UCSD-AML1 (cell line): ENCODE measurements around the gene MPPED2.
"Not testable (repeated sequence)": the region's sequence is repeated elsewhere in the genome, so short reads cannot be mapped to it uniquely, and the experiment has no call there.

Source experiments
- DNase-seq: peaks from one replicate; lab custom pipeline; 2025; ENCODE audit not compliant: unreplicated experiment; lab: John Stamatoyannopoulos, UW

The MPPED2 gene

GRCh38 chr11:30579415-30580175 is 6.6 kb downstream of the MPPED2 start:
- DNase-seq: no peak

GRCh38 chr11:30578406-30578805 is 7.7 kb downstream of the MPPED2 start:
- DNase-seq: no peak

GRCh38 chr11:30573951-30574350 is 12.2 kb downstream of the MPPED2 start:
- DNase-seq: no peak

- no peak for DNase-seq
Measured at GRCh38 chr11:30568931-30569330, 17.2 kb downstream of the MPPED2 start.

- no peak for DNase-seq
Measured at GRCh38 chr11:30567644-30568043, 18.5 kb downstream of the MPPED2 start.

GRCh38 chr11:30567120-30567519 is 19.0 kb downstream of the MPPED2 start:
- DNase-seq: no peak

- DNase-seq: no peak
Measured at GRCh38 chr11:30566482-30566881, 19.7 kb downstream of the MPPED2 start.

- no peak for DNase-seq
Measured at GRCh38 chr11:30565027-30565426, 21.1 kb downstream of the MPPED2 start.

- DNase-seq: no peak
Measured at GRCh38 chr11:30561691-30562415, 24.3 kb downstream of the MPPED2 start.

- DNase-seq: no peak
Measured at GRCh38 chr11:30560206-30561106, 25.7 kb downstream of the MPPED2 start.

- no peak for DNase-seq
Measured at GRCh38 chr11:30559004-30559403, 27.1 kb downstream of the MPPED2 start.

- not testable (repeated sequence) for DNase-seq
Measured at GRCh38 chr11:30554587-30554986, 31.6 kb downstream of the MPPED2 start.

GRCh38 chr11:30553521-30554110 is 32.5 kb downstream of the MPPED2 start:
- DNase-seq: no peak

- no peak for DNase-seq
Measured at GRCh38 chr11:30552839-30553238, 33.3 kb downstream of the MPPED2 start.

GRCh38 chr11:30550022-30550542 is 36.1 kb downstream of the MPPED2 start:
- no peak for DNase-seq

- no peak for DNase-seq
Measured at GRCh38 chr11:30549565-30549964, 36.6 kb downstream of the MPPED2 start.

GRCh38 chr11:30546334-30546733 is 39.8 kb downstream of the MPPED2 start:
- no peak for DNase-seq

- no peak for DNase-seq
Measured at GRCh38 chr11:30545507-30545906, 40.6 kb downstream of the MPPED2 start.

- DNase-seq: no peak
Measured at GRCh38 chr11:30543066-30543465, 43.1 kb downstream of the MPPED2 start.

GRCh38 chr11:30540781-30541180 is 45.4 kb downstream of the MPPED2 start:
- no peak for DNase-seq

- no peak for DNase-seq
Measured at GRCh38 chr11:30538251-30538650, 47.9 kb downstream of the MPPED2 start.
